Measurements from ENCODE around the gene TRIAP1.
A peak's percentile ranks its signal among the peaks of the same experiment; 100 is the strongest.

The TRIAP1 gene

GRCh38 chr12:120468821-120469449 lies 22.8 kb upstream of the TRIAP1 start:
- H3K9me3 ChIP-seq (ENCODE audit: control insufficient read depth, low read length): no peaks in the 10 kb centered on the region
- H3K4me3 ChIP-seq (ENCODE audit: insufficient read depth, low read depth, low read length): peak overlapping the region; percentile 90
- 0% methylated on average over 53 to 57 of the region's 57 CpGs for WGBS, 2 experiments
- H3K27ac ChIP-seq (ENCODE audit: insufficient read depth, low read depth, low read length, poor library complexity, severe bottlenecking): peak overlapping the region; percentile 89
- peaks cover 12% of the 10 kb centered on the region for H3K4me1 ChIP-seq (ENCODE audit: control insufficient read depth, insufficient read depth, low read length)
- no peaks in the 10 kb centered on the region for H3K27me3 ChIP-seq (ENCODE audit: control insufficient read depth, insufficient read depth, low read length, poor library complexity, severe bottlenecking)
- peaks cover 19% of the 10 kb centered on the region for H3K36me3 ChIP-seq (ENCODE audit: control insufficient read depth, insufficient read depth, low read length)

- H3K4me1 ChIP-seq (ENCODE audit: control insufficient read depth, insufficient read depth, low read length): peaks cover 12% of the 10 kb centered on the region
- H3K4me3 ChIP-seq (ENCODE audit: insufficient read depth, low read depth, low read length): peak overlapping the region; percentile 90
- WGBS, 2 experiments: 5% methylated on average over 23 of the region's 23 CpGs
- H3K27me3 ChIP-seq (ENCODE audit: control insufficient read depth, insufficient read depth, low read length, poor library complexity, severe bottlenecking): no peaks in the 10 kb centered on the region
- H3K9me3 ChIP-seq (ENCODE audit: control insufficient read depth, low read length): no peaks in the 10 kb centered on the region
- peaks cover 25% of the 10 kb centered on the region for H3K36me3 ChIP-seq (ENCODE audit: control insufficient read depth, insufficient read depth, low read length)
- peak overlapping the region; percentile 71 for H3K27ac ChIP-seq (ENCODE audit: insufficient read depth, low read depth, low read length, poor library complexity, severe bottlenecking)
Observed at GRCh38 chr12:120468325-120468820, 22.2 kb upstream of the TRIAP1 start.

- H3K36me3 ChIP-seq (ENCODE audit: control insufficient read depth, insufficient read depth, low read length): peaks cover 32% of the 10 kb centered on the region
- H3K4me3 ChIP-seq (ENCODE audit: insufficient read depth, low read depth, low read length): no peak overlapping the region
- H3K9me3 ChIP-seq (ENCODE audit: control insufficient read depth, low read length): no peaks in the 10 kb centered on the region
- no peak overlapping the region for H3K27ac ChIP-seq (ENCODE audit: insufficient read depth, low read depth, low read length, poor library complexity, severe bottlenecking)
- WGBS, 2 experiments: 94 to 96% methylated on average over 6 of the region's 6 CpGs
- H3K27me3 ChIP-seq (ENCODE audit: control insufficient read depth, insufficient read depth, low read length, poor library complexity, severe bottlenecking): no peaks in the 10 kb centered on the region
- peaks cover 12% of the 10 kb centered on the region for H3K4me1 ChIP-seq (ENCODE audit: control insufficient read depth, insufficient read depth, low read length)
Observed at GRCh38 chr12:120467439-120467838, 21.3 kb upstream of the TRIAP1 start.

GRCh38 chr12:120466560-120467315 lies 20.6 kb upstream of the TRIAP1 start:
- Histone ChIP-seq H3K4me1 (ENCODE audit: control insufficient read depth, insufficient read depth, low read length) (peaks cover 12% of the 10 kb centered on the region), H3K9me3 (ENCODE audit: control insufficient read depth, low read length) (no peaks in the 10 kb centered on the region), H3K36me3 (ENCODE audit: control insufficient read depth, insufficient read depth, low read length) (peaks cover 38% of the 10 kb centered on the region), H3K27ac (ENCODE audit: insufficient read depth, low read depth, low read length, poor library complexity, severe bottlenecking) (no peak overlapping the region), H3K4me3 (ENCODE audit: insufficient read depth, low read depth, low read length) (no peak overlapping the region), H3K27me3 (ENCODE audit: control insufficient read depth, insufficient read depth, low read length, poor library complexity, severe bottlenecking) (no peaks in the 10 kb centered on the region)
- WGBS, 2 experiments: 78 to 81% methylated on average over 8 of the region's 8 CpGs

GRCh38 chr12:120465756-120466155 lies 19.6 kb upstream of the TRIAP1 start:
- Histone ChIP-seq H3K27ac (ENCODE audit: insufficient read depth, low read depth, low read length, poor library complexity, severe bottlenecking) (no peak overlapping the region), H3K27me3 (ENCODE audit: control insufficient read depth, insufficient read depth, low read length, poor library complexity, severe bottlenecking) (no peaks in the 10 kb centered on the region), H3K36me3 (ENCODE audit: control insufficient read depth, insufficient read depth, low read length) (peaks cover 44% of the 10 kb centered on the region), H3K9me3 (ENCODE audit: control insufficient read depth, low read length) (no peaks in the 10 kb centered on the region), H3K4me1 (ENCODE audit: control insufficient read depth, insufficient read depth, low read length) (peaks cover 12% of the 10 kb centered on the region), H3K4me3 (ENCODE audit: insufficient read depth, low read depth, low read length) (no peak overlapping the region)
- WGBS, 2 experiments: 73 to 84% methylated on average over 5 of the region's 5 CpGs

GRCh38 chr12:120463712-120464111 lies 17.5 kb upstream of the TRIAP1 start:
- WGBS, 2 experiments: 94 to 96% methylated on average over 5 of the region's 5 CpGs
- peaks cover 12% of the 10 kb centered on the region for H3K4me1 ChIP-seq (ENCODE audit: control insufficient read depth, insufficient read depth, low read length)
- H3K36me3 ChIP-seq (ENCODE audit: control insufficient read depth, insufficient read depth, low read length): peaks cover 56% of the 10 kb centered on the region
- no peak overlapping the region for H3K27ac ChIP-seq (ENCODE audit: insufficient read depth, low read depth, low read length, poor library complexity, severe bottlenecking)
- H3K9me3 ChIP-seq (ENCODE audit: control insufficient read depth, low read length): no peaks in the 10 kb centered on the region
- H3K4me3 ChIP-seq (ENCODE audit: insufficient read depth, low read depth, low read length): no peak overlapping the region
- no peaks in the 10 kb centered on the region for H3K27me3 ChIP-seq (ENCODE audit: control insufficient read depth, insufficient read depth, low read length, poor library complexity, severe bottlenecking)

GRCh38 chr12:120462099-120462640 lies 16.0 kb upstream of the TRIAP1 start:
- no peak overlapping the region for H3K4me3 ChIP-seq (ENCODE audit: insufficient read depth, low read depth, low read length)
- H3K36me3 ChIP-seq (ENCODE audit: control insufficient read depth, insufficient read depth, low read length): peaks cover 62% of the 10 kb centered on the region
- no peaks in the 10 kb centered on the region for H3K9me3 ChIP-seq (ENCODE audit: control insufficient read depth, low read length)
- no peaks in the 10 kb centered on the region for H3K27me3 ChIP-seq (ENCODE audit: control insufficient read depth, insufficient read depth, low read length, poor library complexity, severe bottlenecking)
- 89 to 91% methylated on average over 3 of the region's 3 CpGs for WGBS, 2 experiments
- peaks cover 6% of the 10 kb centered on the region for H3K4me1 ChIP-seq (ENCODE audit: control insufficient read depth, insufficient read depth, low read length)
- H3K27ac ChIP-seq (ENCODE audit: insufficient read depth, low read depth, low read length, poor library complexity, severe bottlenecking): no peak overlapping the region

GRCh38 chr12:120460157-120460556 lies 14.0 kb upstream of the TRIAP1 start:
- Histone ChIP-seq H3K9me3 (ENCODE audit: control insufficient read depth, low read length) (no peaks in the 10 kb centered on the region), H3K4me1 (ENCODE audit: control insufficient read depth, insufficient read depth, low read length) (no peaks in the 10 kb centered on the region), H3K27ac (ENCODE audit: insufficient read depth, low read depth, low read length, poor library complexity, severe bottlenecking) (no peak overlapping the region), H3K4me3 (ENCODE audit: insufficient read depth, low read depth, low read length) (no peak overlapping the region), H3K27me3 (ENCODE audit: control insufficient read depth, insufficient read depth, low read length, poor library complexity, severe bottlenecking) (no peaks in the 10 kb centered on the region), H3K36me3 (ENCODE audit: control insufficient read depth, insufficient read depth, low read length) (peaks cover 66% of the 10 kb centered on the region)
- 93 to 95% methylated on average over 3 of the region's 3 CpGs for WGBS, 2 experiments

GRCh38 chr12:120457133-120457532 lies 10.9 kb upstream of the TRIAP1 start:
- H3K27ac ChIP-seq (ENCODE audit: insufficient read depth, low read depth, low read length, poor library complexity, severe bottlenecking): no peak overlapping the region
- no peaks in the 10 kb centered on the region for H3K9me3 ChIP-seq (ENCODE audit: control insufficient read depth, low read length)
- peaks cover 41% of the 10 kb centered on the region for H3K36me3 ChIP-seq (ENCODE audit: control insufficient read depth, insufficient read depth, low read length)
- WGBS, 2 experiments: 88 to 92% methylated on average over 5 to 6 of the region's 6 CpGs
- H3K4me1 ChIP-seq (ENCODE audit: control insufficient read depth, insufficient read depth, low read length): no peaks in the 10 kb centered on the region
- no peaks in the 10 kb centered on the region for H3K27me3 ChIP-seq (ENCODE audit: control insufficient read depth, insufficient read depth, low read length, poor library complexity, severe bottlenecking)
- H3K4me3 ChIP-seq (ENCODE audit: insufficient read depth, low read depth, low read length): no peak overlapping the region

- Histone ChIP-seq H3K9me3 (ENCODE audit: control insufficient read depth, low read length) (no peaks in the 10 kb centered on the region), H3K36me3 (ENCODE audit: control insufficient read depth, insufficient read depth, low read length) (peaks cover 30% of the 10 kb centered on the region), H3K27me3 (ENCODE audit: control insufficient read depth, insufficient read depth, low read length, poor library complexity, severe bottlenecking) (no peaks in the 10 kb centered on the region), H3K27ac (ENCODE audit: insufficient read depth, low read depth, low read length, poor library complexity, severe bottlenecking) (no peak overlapping the region), H3K4me3 (ENCODE audit: insufficient read depth, low read depth, low read length) (no peak overlapping the region), H3K4me1 (ENCODE audit: control insufficient read depth, insufficient read depth, low read length) (no peaks in the 10 kb centered on the region)
- WGBS, 2 experiments: 94 to 95% methylated on average over 7 of the region's 7 CpGs
Observed at GRCh38 chr12:120455302-120455701, 9.1 kb upstream of the TRIAP1 start.
